Bronchus fibroblast of lung (primary cell): ENCODE results near the gene IZUMO1. TPM values are rescaled to one million over a fixed set of nuclear protein-coding genes. Genes with fewer than 3 reads are reported as not detected.

ENCODE experiments used
- total RNA-seq: library from RNA; depleted of rRNA; stranded (reverse); fragments of >200 nt; gene quantifications from 2 replicates; pipeline ENCODE4 v1.2.3, GENCODE V29; 2015

IZUMO1 gene
- under 0.01 TPM in 1 of 2 replicates, not detected in the other for total RNA-seq

GRCh38 chr19:48746738-48747575 lies at the start of gene IZUMO1:
Gene IZUMO1 (minus strand): TSS chr19:48746909. CDS start chr19:48745859, 1,050 bp downstream.

DNA sequence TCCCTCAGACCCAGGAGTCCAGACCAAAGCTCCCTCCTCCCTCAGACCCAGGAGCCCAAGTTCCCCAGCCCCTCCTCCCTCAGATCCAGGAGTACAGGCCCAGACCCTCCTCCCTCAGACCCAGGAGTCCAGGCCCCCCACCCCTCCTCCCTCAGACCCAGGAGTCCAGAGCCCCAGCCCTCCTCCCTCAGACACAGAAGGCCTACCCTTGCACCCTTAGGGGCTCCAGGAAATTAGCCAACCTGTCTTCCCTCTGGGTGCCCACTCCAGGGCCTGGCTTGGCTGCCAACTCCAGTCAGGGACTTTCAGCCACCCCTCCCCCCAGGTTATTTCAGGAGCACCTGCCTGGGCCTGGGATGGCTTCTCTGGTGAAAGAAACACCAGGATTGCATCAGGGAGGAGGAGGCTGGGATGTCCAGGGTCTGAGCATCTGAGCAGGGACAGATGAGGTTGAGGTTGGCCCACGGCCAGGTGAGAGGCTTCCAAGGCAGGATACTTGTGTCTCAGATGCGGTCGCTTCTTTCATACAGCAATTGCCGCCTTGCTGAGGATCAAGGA lies 8.5 kb upstream of the IZUMO1 start, which contains the start of gene FGF21:
Gene FGF21 (plus strand): TSS at position 441 of the 558 bp plus-strand sequence. CDS start 713 bp downstream, outside the sequence.

GRCh38 chr19:48752496-48753365 lies 6.0 kb upstream of the IZUMO1 start, which contains the start of gene FUT1:
Gene FUT1 (minus strand): TSS chr19:48752641. CDS start chr19:48751281, 1,360 bp downstream.

DNA sequence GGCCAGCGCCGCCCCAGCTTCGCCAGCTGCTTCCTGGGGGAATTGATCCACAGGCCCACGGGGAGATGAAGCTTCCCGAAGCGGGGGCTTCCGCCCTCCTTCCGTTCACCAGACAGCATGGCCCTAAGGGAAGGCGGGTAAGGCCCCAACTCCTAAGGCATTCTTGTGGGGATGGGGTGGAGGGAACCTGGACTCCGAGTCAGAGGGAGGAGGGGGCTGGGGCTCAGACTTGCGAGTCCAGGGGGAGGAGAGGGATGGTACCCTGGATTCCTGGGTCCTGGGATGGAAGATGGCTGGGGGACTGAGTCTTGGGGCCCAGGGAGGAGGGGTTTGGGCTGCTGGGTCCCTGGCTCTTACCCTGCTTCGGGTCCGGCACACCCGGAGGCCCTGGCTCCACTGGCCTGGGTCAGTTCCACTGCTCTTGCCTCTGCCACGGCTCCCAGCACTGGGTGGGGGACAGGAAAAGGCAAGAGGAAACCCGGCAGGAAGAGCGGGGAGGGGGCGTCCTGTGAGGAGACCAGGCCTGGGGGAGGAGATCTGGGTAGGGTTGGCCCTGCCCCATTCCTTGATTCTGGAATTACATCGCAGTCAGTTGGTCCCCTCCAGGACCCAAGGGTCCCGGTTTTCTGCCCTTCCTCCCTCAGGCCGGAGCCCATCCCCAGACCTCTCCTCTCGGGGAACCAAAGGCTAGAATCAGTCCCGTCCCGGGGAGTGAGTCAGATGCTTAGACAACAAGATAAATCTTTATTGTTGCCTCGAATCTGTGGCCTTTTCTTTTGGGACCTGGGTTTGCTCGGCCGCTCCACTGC lies 6.3 kb downstream of the IZUMO1 start, which contains the start of gene RASIP1:
Gene RASIP1 (minus strand): TSS at position 447 of the 809 bp plus-strand sequence. CDS start 328 bp downstream, at position 119.

GRCh38 chr19:48719263-48720171 lies 27.2 kb downstream of the IZUMO1 start, which contains the start of gene MAMSTR:
Gene MAMSTR (minus strand): TSS chr19:48719725. CDS start chr19:48719031, 694 bp downstream.

GRCh38 chr19:48695743-48696352 lies 50.9 kb downstream of the IZUMO1 start, which contains the start of gene FUT2:
Gene FUT2 (plus strand): TSS chr19:48695971. CDS start chr19:48702957, 6,986 bp downstream.

Other genes with a start within 250 kb of the IZUMO1 start
- gene LMTK3, start 235.1 kb downstream of the IZUMO1 start, total RNA-seq = under 0.01 and 0.17 TPM in 2 replicates
- gene SULT2B1, start 194.7 kb downstream of the IZUMO1 start, total RNA-seq = 0.15 TPM in 1 of 2 replicates, not detected in the other
- not detected in 2 replicates for gene SPACA4, start 140.2 kb downstream of the IZUMO1 start, total RNA-seq
- 0.45 and 0.50 TPM in 2 replicates for gene FAM83E, start 131.8 kb downstream of the IZUMO1 start, total RNA-seq
- gene RPL18, start 127.7 kb downstream of the IZUMO1 start, total RNA-seq = 3,186 and 3,485 TPM in 2 replicates
- 12.2 and 12.9 TPM in 2 replicates for gene SPHK2, start 127.4 kb downstream of the IZUMO1 start, total RNA-seq
- 4.2 and 4.5 TPM in 2 replicates for gene DBP, start 109.5 kb downstream of the IZUMO1 start, total RNA-seq
- 0.74 and 0.84 TPM in 2 replicates for gene CA11, start 100.7 kb downstream of the IZUMO1 start, total RNA-seq
- gene NTN5, start 73.9 kb downstream of the IZUMO1 start, total RNA-seq = 0.34 TPM in 1 of 2 replicates, not detected in the other
- gene FUT2, start 50.9 kb downstream of the IZUMO1 start, total RNA-seq = not detected in 2 replicates
- 5.0 and 5.2 TPM in 2 replicates for gene MAMSTR, start 27.2 kb downstream of the IZUMO1 start, total RNA-seq
- 8.3 and 8.7 TPM in 2 replicates for gene RASIP1, start 6.3 kb downstream of the IZUMO1 start, total RNA-seq
- 0.15 and 0.17 TPM in 2 replicates for gene FUT1, start 5.7 kb upstream of the IZUMO1 start, total RNA-seq
- gene FGF21, start 8.6 kb upstream of the IZUMO1 start, total RNA-seq = not detected in 2 replicates
- 61.5 and 67.0 TPM in 2 replicates for gene BCAT2, start 64.1 kb upstream of the IZUMO1 start, total RNA-seq
- gene HSD17B14, start 89.6 kb upstream of the IZUMO1 start, total RNA-seq = 2.7 and 6.5 TPM in 2 replicates
- gene PLEKHA4, start 121.7 kb upstream of the IZUMO1 start, total RNA-seq = 11.4 and 20.1 TPM in 2 replicates
- gene PPP1R15A, start 125.5 kb upstream of the IZUMO1 start, total RNA-seq = 23.3 and 33.8 TPM in 2 replicates
- gene TULP2, start 151.8 kb upstream of the IZUMO1 start, total RNA-seq = 0.17 and 0.45 TPM in 2 replicates
- gene NUCB1, start 153.4 kb upstream of the IZUMO1 start, total RNA-seq = 166 and 176 TPM in 2 replicates
- gene DHDH, start 186.8 kb upstream of the IZUMO1 start, total RNA-seq = not detected in 2 replicates
- 127 and 135 TPM in 2 replicates for gene BAX, start 208.0 kb upstream of the IZUMO1 start, total RNA-seq
- 3,185 and 3,463 TPM in 2 replicates for gene FTL, start 218.4 kb upstream of the IZUMO1 start, total RNA-seq
- 28.7 and 30.8 TPM in 2 replicates for gene GYS1, start 246.4 kb upstream of the IZUMO1 start, total RNA-seq
- gene RUVBL2, start 247.0 kb upstream of the IZUMO1 start, total RNA-seq = 350 and 368 TPM in 2 replicates